ENCODE results near the gene MTFR2. TPM values are rescaled to one million over a fixed set of nuclear protein-coding genes. Genes with fewer than 3 reads are reported as not detected.
A peak's percentile ranks its signal among the peaks of the same experiment; 100 is the strongest.

MTFR2 gene
- polyA plus RNA-seq, 1 of the 3 experiments (the other 2 are of a cell fraction): 7.4 TPM

DNA sequence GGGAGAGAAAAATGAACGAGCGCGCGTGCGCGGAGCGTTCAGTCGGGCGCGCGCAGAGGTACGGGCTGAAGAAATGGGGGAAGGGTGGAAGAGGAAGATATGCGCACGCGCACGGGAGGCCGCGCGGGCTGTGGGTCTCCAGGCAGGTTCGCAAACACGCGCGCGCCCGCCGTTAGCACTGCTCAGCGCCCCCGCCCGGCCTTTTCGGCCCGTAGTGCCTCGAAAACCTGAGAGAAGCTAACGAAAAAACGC is 39.1 kb upstream of the MTFR2 start:
- Histone ChIP-seq H3K27ac (ENCODE audit: low read depth in 2 of 2, low read length in 1 of 2) (peak overlapping the region; percentile 100), H3K27me3 (ENCODE audit: insufficient read depth) (no peaks in the 10 kb centered on the region), H3K9me3 (no peaks in the 10 kb centered on the region), H3K4me2 (peak overlapping the region; percentile 92), H3K9ac (peak overlapping the region; percentile 100), H3K4me3 (ENCODE audit: low read depth in 2 of 2, low read length in 1 of 2) (peak overlapping the region; percentile 93 to 98), H3K36me3 (replicated peaks in 1 of 2; ENCODE audit: control insufficient read depth in 1 of 2, insufficient read depth in 2 of 2, low read length in 1 of 2) (peaks cover 0 to 4% of the 10 kb centered on the region in 2 experiments), H4K20me1 (ENCODE audit: insufficient read depth) (peaks cover 49% of the 10 kb centered on the region), H3F3A (replicated peaks; ENCODE audit: insufficient read depth) (peaks cover 31% of the 10 kb centered on the region), H2AFZ (ENCODE audit: low read depth) (peak overlapping the region; percentile 88; the same call in 1 of the 2 replicates), H3K4me1 (ENCODE audit: control insufficient read depth in 1 of 2, insufficient read depth in 2 of 2, low read depth in 1 of 2, low read length in 1 of 2) (peaks cover 10 to 24% of the 10 kb centered on the region in 2 experiments; a peak in 3 of 4 replicates), H3K79me2 (ENCODE audit: insufficient read depth) (peaks cover 53% of the 10 kb centered on the region), H3K9me2 (no peaks in the 10 kb centered on the region)
- CTCF ChIA-PET: interaction anchor here (0.6 to 3.8 kb wide), 11 partner anchors 15 to 783 kb away, joined by 3 to 20 read pairs (median 5); partner anchors contain the start of genes MAP3K5 and MAP7
- WGBS (ENCODE audit: low lambda C conversion rate): 1% methylated on average over 21 of the region's 34 CpGs
- POLR2A ChIA-PET: interaction anchor here (0.9 to 2.6 kb wide), 21 partner anchors 9 to 825 kb away, joined by 3 to 14 read pairs (median 4); partner anchors contain the start of genes MAP3K5, MAP7 and MTFR2
- no peak for TF ChIP-seq RAD21 (IDR thresholded peaks at IDR 0.05; ENCODE audit: low read length)
- no peak for TF ChIP-seq RXRA (IDR thresholded peaks at IDR 0.05; ENCODE audit: borderline replicate concordance, low read depth)
- TF ChIP-seq, protein P1, sequence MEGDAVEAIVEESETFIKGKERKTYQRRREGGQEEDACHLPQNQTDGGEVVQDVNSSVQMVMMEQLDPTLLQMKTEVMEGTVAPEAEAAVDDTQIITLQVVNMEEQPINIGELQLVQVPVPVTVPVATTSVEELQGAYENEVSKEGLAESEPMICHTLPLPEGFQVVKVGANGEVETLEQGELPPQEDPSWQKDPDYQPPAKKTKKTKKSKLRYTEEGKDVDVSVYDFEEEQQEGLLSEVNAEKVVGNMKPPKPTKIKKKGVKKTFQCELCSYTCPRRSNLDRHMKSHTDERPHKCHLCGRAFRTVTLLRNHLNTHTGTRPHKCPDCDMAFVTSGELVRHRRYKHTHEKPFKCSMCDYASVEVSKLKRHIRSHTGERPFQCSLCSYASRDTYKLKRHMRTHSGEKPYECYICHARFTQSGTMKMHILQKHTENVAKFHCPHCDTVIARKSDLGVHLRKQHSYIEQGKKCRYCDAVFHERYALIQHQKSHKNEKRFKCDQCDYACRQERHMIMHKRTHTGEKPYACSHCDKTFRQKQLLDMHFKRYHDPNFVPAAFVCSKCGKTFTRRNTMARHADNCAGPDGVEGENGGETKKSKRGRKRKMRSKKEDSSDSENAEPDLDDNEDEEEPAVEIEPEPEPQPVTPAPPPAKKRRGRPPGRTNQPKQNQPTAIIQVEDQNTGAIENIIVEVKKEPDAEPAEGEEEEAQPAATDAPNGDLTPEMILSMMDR (IDR thresholded peaks at IDR 0.05): no peak
- no peak for TF ChIP-seq JUND (IDR thresholded peaks at IDR 0.05)
- 0 out of 2 replicates have a peak, but pooled peaks have one; percentile 19 for TF ChIP-seq MXI1 (IDR thresholded peaks at IDR 0.05; ENCODE audit: low read depth, low read length)
- TF ChIP-seq FOXJ3 (CRISPR knock-in tag; IDR thresholded peaks at IDR 0.05): no peak
- TF ChIP-seq, protein P2, sequence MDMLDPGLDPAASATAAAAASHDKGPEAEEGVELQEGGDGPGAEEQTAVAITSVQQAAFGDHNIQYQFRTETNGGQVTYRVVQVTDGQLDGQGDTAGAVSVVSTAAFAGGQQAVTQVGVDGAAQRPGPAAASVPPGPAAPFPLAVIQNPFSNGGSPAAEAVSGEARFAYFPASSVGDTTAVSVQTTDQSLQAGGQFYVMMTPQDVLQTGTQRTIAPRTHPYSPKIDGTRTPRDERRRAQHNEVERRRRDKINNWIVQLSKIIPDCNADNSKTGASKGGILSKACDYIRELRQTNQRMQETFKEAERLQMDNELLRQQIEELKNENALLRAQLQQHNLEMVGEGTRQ (IDR thresholded peaks at IDR 0.05; ENCODE audit: borderline replicate concordance, low read depth, low read length): no peak
- no peak for TF ChIP-seq GABPA (IDR thresholded peaks at IDR 0.05; ENCODE audit: low read depth)
- peak; percentile 80 for TF ChIP-seq NRF1 (IDR thresholded peaks at IDR 0.05; ENCODE audit: low read depth, low read length)
- TF ChIP-seq TCF12 (IDR thresholded peaks at IDR 0.05): no peak
- TF ChIP-seq, protein P3, sequence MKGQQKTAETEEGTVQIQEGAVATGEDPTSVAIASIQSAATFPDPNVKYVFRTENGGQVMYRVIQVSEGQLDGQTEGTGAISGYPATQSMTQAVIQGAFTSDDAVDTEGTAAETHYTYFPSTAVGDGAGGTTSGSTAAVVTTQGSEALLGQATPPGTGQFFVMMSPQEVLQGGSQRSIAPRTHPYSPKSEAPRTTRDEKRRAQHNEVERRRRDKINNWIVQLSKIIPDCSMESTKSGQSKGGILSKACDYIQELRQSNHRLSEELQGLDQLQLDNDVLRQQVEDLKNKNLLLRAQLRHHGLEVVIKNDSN (IDR thresholded peaks at IDR 0.05; ENCODE audit: borderline replicate concordance, low read depth): no peak
- no peak for TF ChIP-seq TEAD4 (IDR thresholded peaks at IDR 0.05; ENCODE audit: borderline replicate concordance, insufficient read depth)
- TF ChIP-seq, protein P4, sequence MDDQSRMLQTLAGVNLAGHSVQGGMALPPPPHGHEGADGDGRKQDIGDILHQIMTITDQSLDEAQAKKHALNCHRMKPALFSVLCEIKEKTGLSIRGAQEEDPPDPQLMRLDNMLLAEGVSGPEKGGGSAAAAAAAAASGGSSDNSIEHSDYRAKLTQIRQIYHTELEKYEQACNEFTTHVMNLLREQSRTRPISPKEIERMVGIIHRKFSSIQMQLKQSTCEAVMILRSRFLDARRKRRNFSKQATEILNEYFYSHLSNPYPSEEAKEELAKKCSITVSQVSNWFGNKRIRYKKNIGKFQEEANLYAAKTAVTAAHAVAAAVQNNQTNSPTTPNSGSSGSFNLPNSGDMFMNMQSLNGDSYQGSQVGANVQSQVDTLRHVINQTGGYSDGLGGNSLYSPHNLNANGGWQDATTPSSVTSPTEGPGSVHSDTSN (IDR thresholded peaks at IDR 0.05): no peak
- TF ChIP-seq EP300 (IDR thresholded peaks at IDR 0.05; ENCODE audit: borderline replicate concordance in 1 of 2, low read depth in 1 of 2, low read length in 1 of 2): no peak
- peak; percentile 23 for TF ChIP-seq CHD2 (IDR thresholded peaks at IDR 0.05; ENCODE audit: low read length, partially characterized antibody)
- DNase-seq: peak; percentile 89
